Natural killer cell (primary cell): ENCODE results near the gene CDCA3. TPM values are rescaled to one million over a fixed set of nuclear protein-coding genes. Genes with fewer than 3 reads are reported as not detected.
A peak's percentile ranks its signal among the peaks of the same experiment; 100 is the strongest.

ENCODE experiments used
- ATAC-seq, 3 donors: fragments of 150-1000 bp in 2 of 3; fragments of 200-7000 bp in 1 of 3; cut with Tn5 transposase; 1 replicate in 1 of 3; 2 replicates in 2 of 3; pipeline ENCODE4 v1.10.0; 2021; ENCODE audit warnings: mild to moderate bottlenecking in 2 of 3, moderate library complexity in 2 of 3
- DNase-seq, 2 donors: peaks; one replicate each; pipeline versions ENCODE4 v3.0.0 to v3.0.0-alpha.2; 2013 to 2021; ENCODE audit warnings: mixed read lengths in 1 of 2
- H3K27ac ChIP-seq: one replicate; pipeline ENCODE4 v1.5.1; 2013; ENCODE audit warnings: mild to moderate bottlenecking, low read length
- H3K27me3 ChIP-seq: one replicate; pipeline ENCODE4 v1.6.1; 2013; ENCODE audit warnings: low read length; ENCODE audit not compliant: control insufficient read depth, insufficient read depth
- H3K36me3 ChIP-seq: one replicate; pipeline ENCODE4 v1.6.1; 2013; ENCODE audit warnings: low read length; ENCODE audit not compliant: control insufficient read depth, insufficient read depth
- H3K4me1 ChIP-seq: one replicate; pipeline ENCODE4 v1.6.1; 2013; ENCODE audit warnings: low read length; ENCODE audit not compliant: control insufficient read depth, insufficient read depth
- H3K4me3 ChIP-seq: one replicate; pipeline ENCODE4 v1.5.1; 2013; ENCODE audit warnings: low read length
- H3K9me3 ChIP-seq: one replicate; pipeline ENCODE4 v1.6.1; 2013; ENCODE audit warnings: low read length; ENCODE audit not compliant: control insufficient read depth, insufficient read depth
- H3K27ac Mint-ChIP-seq, 2 donors: one replicate each; pipeline ENCODE4 v1.8.0; 2022; ENCODE audit warnings: mild to moderate bottlenecking in 2 of 2, mixed read lengths in 2 of 2, moderate library complexity in 1 of 2
- H3K27me3 Mint-ChIP-seq, 2 donors: one replicate each; pipeline ENCODE4 v1.8.0; 2022; ENCODE audit warnings: low read depth in 2 of 2, mixed read lengths in 2 of 2
- H3K36me3 Mint-ChIP-seq: one replicate; pipeline ENCODE4 v1.8.0; 2022; ENCODE audit warnings: mixed read lengths
- H3K4me1 Mint-ChIP-seq, 2 donors: one replicate each; pipeline ENCODE4 v1.8.0; 2022; ENCODE audit warnings: mixed read lengths in 2 of 2
- H3K4me3 Mint-ChIP-seq: one replicate; pipeline ENCODE4 v1.8.0; 2022; ENCODE audit warnings: mild to moderate bottlenecking, moderate library complexity, mixed read lengths
- H3K9me3 Mint-ChIP-seq, 2 donors: one replicate each; pipeline ENCODE4 v1.8.0; 2022; ENCODE audit warnings: mixed read lengths in 2 of 2
- WGBS: methylation state at CpG from one replicate; pipeline ENCODE4 v1.1.7; 2013; ENCODE audit warnings: missing lambda C conversion rate; ENCODE audit not compliant: insufficient coverage; 5-methylcytosine and 5-hydroxymethylcytosine counted together
- intact Hi-C: fragments of 100-400 bp; cut with micrococcal nuclease; formaldehyde crosslinking; loops from one replicate; pipeline ENCODE4 v1.14.2; 2022
- total RNA-seq, 4 donors: library from RNA; stranded (reverse); fragments of 120-200 nt in 1 of 4; gene quantifications; one replicate each; pipeline versions ENCODE4 v1.2.3 to v1.2.4, GENCODE V29; 2013 to 2022
- TF ChIP-seq, protein P1 (sequence below): fragments of 200-600 bp; IDR thresholded peaks from one replicate; pipeline ENCODE4 v1.8.0; 2022; ENCODE audit warnings: antibody characterized with exemption

The CDCA3 gene
- total RNA-seq, 3 donors from 2014 or later (not counting 1 experiment from before 2014, with no cell fraction given): 1.4 to 3.3 (median 1.4) TPM

DNA sequence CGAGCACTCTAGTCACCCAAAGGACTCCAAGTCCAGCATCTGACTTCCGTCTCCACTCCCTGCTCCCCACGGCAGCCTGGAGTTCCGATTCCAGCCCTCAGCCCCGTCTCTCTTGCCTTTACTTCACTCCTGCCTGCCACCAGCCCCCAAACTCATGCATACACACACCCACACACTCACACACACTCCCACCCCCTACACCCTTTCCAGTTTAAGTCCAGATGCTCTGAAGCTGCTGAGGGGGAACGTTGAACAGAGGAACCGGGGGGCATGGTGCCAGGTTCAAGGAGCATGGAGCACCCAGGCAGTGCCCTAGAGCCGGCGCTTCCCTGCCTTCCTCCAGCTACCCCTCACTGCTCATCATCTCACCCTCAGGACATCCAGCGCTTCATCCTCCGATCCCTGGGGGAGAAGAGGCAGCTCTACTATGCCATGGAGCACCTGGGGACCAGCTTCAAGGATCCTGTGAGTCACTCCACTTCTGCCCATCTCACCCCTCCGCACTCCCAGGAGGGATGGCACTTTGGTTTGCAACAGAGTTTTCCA lies 19.6 kb downstream of the CDCA3 start:
- intact Hi-C loops: no loop called here
- Mint-ChIP-seq H3K4me3 (peak overlapping the region; percentile 35), H3K4me1 (peaks cover 20 to 24% of the 10 kb centered on the region in 2 donors), H3K27me3 (peaks cover 38 to 41% of the 10 kb centered on the region in 2 donors), H3K27ac (no peak overlapping the region), H3K9me3 (no peaks in the 10 kb centered on the region), H3K36me3 (no peaks in the 10 kb centered on the region)
- WGBS: 91% methylated on average over 12 of the region's 12 CpGs
- DNase-seq: no peak
- Histone ChIP-seq H3K9me3 (no peaks in the 10 kb centered on the region), H3K27ac (no peak overlapping the region), H3K4me3 (no peak overlapping the region), H3K4me1 (peaks cover 23% of the 10 kb centered on the region), H3K27me3 (peaks cover 26% of the 10 kb centered on the region), H3K36me3 (no peaks in the 10 kb centered on the region)
- TF ChIP-seq, protein P1, sequence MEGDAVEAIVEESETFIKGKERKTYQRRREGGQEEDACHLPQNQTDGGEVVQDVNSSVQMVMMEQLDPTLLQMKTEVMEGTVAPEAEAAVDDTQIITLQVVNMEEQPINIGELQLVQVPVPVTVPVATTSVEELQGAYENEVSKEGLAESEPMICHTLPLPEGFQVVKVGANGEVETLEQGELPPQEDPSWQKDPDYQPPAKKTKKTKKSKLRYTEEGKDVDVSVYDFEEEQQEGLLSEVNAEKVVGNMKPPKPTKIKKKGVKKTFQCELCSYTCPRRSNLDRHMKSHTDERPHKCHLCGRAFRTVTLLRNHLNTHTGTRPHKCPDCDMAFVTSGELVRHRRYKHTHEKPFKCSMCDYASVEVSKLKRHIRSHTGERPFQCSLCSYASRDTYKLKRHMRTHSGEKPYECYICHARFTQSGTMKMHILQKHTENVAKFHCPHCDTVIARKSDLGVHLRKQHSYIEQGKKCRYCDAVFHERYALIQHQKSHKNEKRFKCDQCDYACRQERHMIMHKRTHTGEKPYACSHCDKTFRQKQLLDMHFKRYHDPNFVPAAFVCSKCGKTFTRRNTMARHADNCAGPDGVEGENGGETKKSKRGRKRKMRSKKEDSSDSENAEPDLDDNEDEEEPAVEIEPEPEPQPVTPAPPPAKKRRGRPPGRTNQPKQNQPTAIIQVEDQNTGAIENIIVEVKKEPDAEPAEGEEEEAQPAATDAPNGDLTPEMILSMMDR: no peak
- ATAC-seq: no peak

DNA sequence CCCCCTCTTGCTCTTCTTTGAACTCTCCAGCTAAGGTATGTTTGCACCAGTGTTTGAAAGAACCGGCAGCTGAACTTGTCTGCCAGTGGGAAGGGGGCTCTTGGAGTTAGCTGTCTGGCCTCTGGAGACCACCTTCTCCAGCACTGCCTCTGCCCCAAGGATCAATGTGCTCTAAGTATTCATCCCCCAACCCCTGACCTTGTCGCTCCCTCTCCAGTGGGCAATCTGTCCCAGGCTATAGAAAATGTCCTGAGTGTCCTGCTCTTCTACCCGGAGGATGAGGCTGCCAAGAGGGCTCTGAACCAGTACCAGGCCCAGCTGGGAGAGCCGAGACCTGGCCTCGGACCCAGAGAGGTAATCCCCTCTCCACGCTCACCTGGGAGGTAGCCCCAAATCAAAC lies 20.1 kb downstream of the CDCA3 start:
- Histone ChIP-seq H3K4me3 (no peak overlapping the region), H3K4me1 (peaks cover 22% of the 10 kb centered on the region), H3K27me3 (peaks cover 30% of the 10 kb centered on the region), H3K27ac (no peak overlapping the region), H3K36me3 (no peaks in the 10 kb centered on the region), H3K9me3 (no peaks in the 10 kb centered on the region)
- TF ChIP-seq, protein P1: no peak
- ATAC-seq: no peak
- intact Hi-C loops: no loop called here
- WGBS: 88% methylated on average over 6 of the region's 6 CpGs
- Mint-ChIP-seq H3K36me3 (no peaks in the 10 kb centered on the region), H3K4me1 (peaks cover 20 to 24% of the 10 kb centered on the region in 2 donors), H3K4me3 (peak overlapping the region; percentile 35), H3K27ac (no peak overlapping the region), H3K27me3 (peaks cover 43 to 47% of the 10 kb centered on the region in 2 donors), H3K9me3 (no peaks in the 10 kb centered on the region)
- DNase-seq: no peak

DNA sequence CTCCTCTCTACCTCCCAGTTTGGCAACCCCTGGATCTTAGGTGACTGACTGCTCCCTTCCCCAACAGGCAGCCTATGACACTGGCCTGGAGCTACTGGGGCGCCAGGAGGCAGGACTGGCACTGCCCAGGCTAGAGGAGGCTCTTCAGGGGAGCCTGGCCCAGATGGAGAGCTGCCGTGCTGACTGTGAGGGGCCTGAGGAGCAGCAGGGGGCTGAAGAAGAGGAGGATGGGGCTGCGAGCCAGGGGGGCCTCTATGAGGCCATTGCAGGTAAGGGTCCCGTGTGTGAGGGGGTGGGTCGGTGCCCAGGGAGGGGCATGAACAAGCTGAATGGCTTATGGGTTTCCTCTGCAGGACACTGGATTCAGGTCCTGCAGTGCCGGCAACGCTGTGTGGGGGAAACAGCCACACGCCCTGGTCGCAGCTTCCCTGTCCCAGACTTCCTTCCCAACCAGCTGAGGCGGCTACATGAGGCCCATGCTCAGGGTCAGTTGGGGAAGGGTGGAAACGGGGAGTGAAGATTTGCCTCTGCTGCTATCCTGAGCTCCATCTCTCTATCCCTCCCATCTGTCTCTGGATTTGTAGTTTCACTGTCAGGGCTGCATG lies 20.7 kb downstream of the CDCA3 start:
- no peaks in the 10 kb centered on the region for H3K36me3 Mint-ChIP-seq
- Histone ChIP-seq H3K4me3 (no peak overlapping the region), H3K27ac (no peak overlapping the region), H3K36me3 (no peaks in the 10 kb centered on the region), H3K4me1 (peaks cover 21% of the 10 kb centered on the region), H3K27me3 (peaks cover 37% of the 10 kb centered on the region), H3K9me3 (no peaks in the 10 kb centered on the region)
- ATAC-seq (no peak), DNase-seq (no peak)
- H3K27ac Mint-ChIP-seq: no peak overlapping the region
- WGBS: 90% methylated on average over 10 of the region's 11 CpGs
- peaks cover 50% of the 10 kb centered on the region in 2 donors for H3K27me3 Mint-ChIP-seq
- no peaks in the 10 kb centered on the region for H3K9me3 Mint-ChIP-seq
- TF ChIP-seq, protein P1: no peak
- intact Hi-C loops: no loop called here
- peak overlapping the region; percentile 94 for H3K4me3 Mint-ChIP-seq
- H3K4me1 Mint-ChIP-seq: peaks cover 20 to 28% of the 10 kb centered on the region in 2 donors
